HepG2 (cell line): ENCODE data around the gene PLEKHB2. TPM values are rescaled to one million over a fixed set of nuclear protein-coding genes. Genes with fewer than 3 reads are reported as not detected.

Experiments used
- CREM ChIP-seq, 2 experiments: sonication (generic) in 1 of 2; formaldehyde crosslinking in 1 of 2; IDR thresholded peaks; 2 replicates each; pipeline versions ENCODE4 v1.4.0 to v1.6.1; 2016 to 2020; ENCODE audit warnings: antibody characterized with exemption in 1 of 2, mild to moderate bottlenecking in 1 of 2, missing genetic modification reagents in 1 of 2
- DPF2 ChIP-seq: sonication (generic); formaldehyde crosslinking; IDR thresholded peaks from 2 replicates; pipeline ENCODE4 v1.4.0; 2020; ENCODE audit warnings: mild to moderate bottlenecking, low read depth, missing genetic modification reagents, borderline replicate concordance
- FOXO1 ChIP-seq: sonication (generic); formaldehyde crosslinking; IDR thresholded peaks from 2 replicates; pipeline ENCODE4 v1.4.0; 2020; ENCODE audit warnings: missing genetic modification reagents
- GTF3A ChIP-seq: sonication (generic); formaldehyde crosslinking; conservative IDR thresholded peaks from 2 replicates; pipeline ENCODE4 v1.4.0; 2020; ENCODE audit warnings: mild to moderate bottlenecking, missing genetic modification reagents
- HCFC1 ChIP-seq: fragments of 150-350 bp; IDR thresholded peaks from 2 replicates; pipeline ENCODE4 v1.6.1; 2014; ENCODE audit warnings: low read depth, low read length
- KLF6 ChIP-seq: IDR thresholded peaks from 2 replicates; pipeline ENCODE4 v1.8.0; 2016; ENCODE audit warnings: missing biosample characterization, missing genetic modification reagents
- NBN ChIP-seq: fragments of 450-650 bp; conservative IDR thresholded peaks from 2 replicates; pipeline ENCODE4 v1.6.1; 2017
- NCOA1 ChIP-seq: sonication (generic); formaldehyde crosslinking; IDR thresholded peaks from 2 replicates; pipeline ENCODE4 v1.9.0; 2021; ENCODE audit warnings: missing genetic modification reagents
- RXRA ChIP-seq: sonication (generic); formaldehyde crosslinking; IDR thresholded peaks from 2 replicates; pipeline ENCODE4 v1.5.1; 2020; ENCODE audit warnings: missing genetic modification reagents
- SMAD3 ChIP-seq: sonication (generic); formaldehyde crosslinking; IDR thresholded peaks from 2 replicates; pipeline ENCODE4 v1.4.0; 2020; ENCODE audit warnings: missing genetic modification reagents
- SSRP1 ChIP-seq: IDR thresholded peaks from 2 replicates; pipeline ENCODE4 v1.6.1; 2016; ENCODE audit warnings: control low read depth
- SYNCRIP ChIP-seq: fragments of 200-400 bp; formaldehyde crosslinking; IDR thresholded peaks from 2 replicates; pipeline ENCODE4 v1.6.1; 2018; ENCODE audit warnings: mild to moderate bottlenecking, low read depth, low read length; ENCODE audit not compliant: insufficient read depth
- ZFAT ChIP-seq: sonication (generic); formaldehyde crosslinking; conservative IDR thresholded peaks from 2 replicates; pipeline ENCODE4 v1.8.1; 2023; ENCODE audit warnings: missing genetic modification reagents, inconsistent platforms
- ZKSCAN5 ChIP-seq: sonication (generic); formaldehyde crosslinking; IDR thresholded peaks from 2 replicates; pipeline ENCODE4 v1.5.1; 2020; ENCODE audit warnings: mild to moderate bottlenecking, missing genetic modification reagents
- ZMYM4 ChIP-seq: sonication (generic); formaldehyde crosslinking; IDR thresholded peaks from 2 replicates; pipeline ENCODE4 v1.8.1; 2023; ENCODE audit warnings: mild to moderate bottlenecking, missing genetic modification reagents
- ZNF17 ChIP-seq: sonication (generic); formaldehyde crosslinking; IDR thresholded peaks from 2 replicates; pipeline ENCODE4 v1.5.0; 2020; ENCODE audit warnings: mild to moderate bottlenecking, missing genetic modification reagents
- ZNF251 ChIP-seq: sonication (generic); formaldehyde crosslinking; IDR thresholded peaks from 2 replicates; pipeline ENCODE4 v1.9.0; 2021; ENCODE audit warnings: mild to moderate bottlenecking, missing genetic modification reagents
- ZNF547 ChIP-seq: sonication (generic); formaldehyde crosslinking; IDR thresholded peaks from 2 replicates; pipeline ENCODE4 v1.5.1; 2020; ENCODE audit warnings: mild to moderate bottlenecking, missing genetic modification reagents
- ZNF577 ChIP-seq: sonication (generic); formaldehyde crosslinking; IDR thresholded peaks from 2 replicates; pipeline ENCODE4 v1.4.0; 2020; ENCODE audit warnings: mild to moderate bottlenecking, low read depth, missing genetic modification reagents, borderline replicate concordance
- ZNF678 ChIP-seq: sonication (generic); formaldehyde crosslinking; IDR thresholded peaks from 2 replicates; pipeline ENCODE4 v1.4.0; 2020; ENCODE audit warnings: mild to moderate bottlenecking, missing genetic modification reagents
- polyA plus RNA-seq, 8 experiments: library from polyadenylated mRNA; depleted of rRNA in 3 of 8; stranded (reverse) in 7 of 8; unstranded in 1 of 8; fragments of >200 nt; fragmentation: Illumina TruSeq in 4 of 8; extraction: Trizol in 4 of 8; gene quantifications; 2 replicates each; pipeline versions ENCODE4 v1.2.1 to v1.2.3, GENCODE V29; 2011 to 2016; ENCODE audit warnings: low read depth in 4 of 8, missing spikeins in 1 of 8, mixed read lengths in 1 of 8; ENCODE audit not compliant: insufficient read depth in 1 of 8
- total RNA-seq, 5 experiments: library from RNA; depleted of rRNA; stranded (reverse); fragments of >200 nt; fragmentation: Illumina TruSeq; extraction: Trizol; gene quantifications; 2 replicates each; pipeline ENCODE4 v1.2.3, GENCODE V29; 2016; ENCODE audit warnings: low read depth in 1 of 5
- TF ChIP-seq, protein P1 (sequence below): sonication (generic); formaldehyde crosslinking; IDR thresholded peaks from 2 replicates; pipeline ENCODE4 v1.4.0; 2020; ENCODE audit warnings: missing genetic modification reagents
- TF ChIP-seq, protein P2 (sequence below): sonication (generic); formaldehyde crosslinking; IDR thresholded peaks from 2 replicates; pipeline ENCODE4 v1.5.1; 2020; ENCODE audit warnings: missing genetic modification reagents, mild to moderate bottlenecking, borderline replicate concordance
- TF ChIP-seq, protein P3 (sequence below): IDR thresholded peaks from 2 replicates; pipeline ENCODE4 v1.6.1; 2016; ENCODE audit warnings: control low read depth
- TF ChIP-seq, protein P4 (sequence below): sonication (generic); formaldehyde crosslinking; IDR thresholded peaks from 2 replicates; pipeline ENCODE4 v1.9.0; 2021; ENCODE audit warnings: missing genetic modification reagents, borderline replicate concordance

The PLEKHB2 gene
- total and polyA plus RNA-seq, 2 of the 13 experiments (the other 11 are each of a cell fraction or from before 2014, with no cell fraction given), result 73.0 to 78.9 TPM

DNA sequence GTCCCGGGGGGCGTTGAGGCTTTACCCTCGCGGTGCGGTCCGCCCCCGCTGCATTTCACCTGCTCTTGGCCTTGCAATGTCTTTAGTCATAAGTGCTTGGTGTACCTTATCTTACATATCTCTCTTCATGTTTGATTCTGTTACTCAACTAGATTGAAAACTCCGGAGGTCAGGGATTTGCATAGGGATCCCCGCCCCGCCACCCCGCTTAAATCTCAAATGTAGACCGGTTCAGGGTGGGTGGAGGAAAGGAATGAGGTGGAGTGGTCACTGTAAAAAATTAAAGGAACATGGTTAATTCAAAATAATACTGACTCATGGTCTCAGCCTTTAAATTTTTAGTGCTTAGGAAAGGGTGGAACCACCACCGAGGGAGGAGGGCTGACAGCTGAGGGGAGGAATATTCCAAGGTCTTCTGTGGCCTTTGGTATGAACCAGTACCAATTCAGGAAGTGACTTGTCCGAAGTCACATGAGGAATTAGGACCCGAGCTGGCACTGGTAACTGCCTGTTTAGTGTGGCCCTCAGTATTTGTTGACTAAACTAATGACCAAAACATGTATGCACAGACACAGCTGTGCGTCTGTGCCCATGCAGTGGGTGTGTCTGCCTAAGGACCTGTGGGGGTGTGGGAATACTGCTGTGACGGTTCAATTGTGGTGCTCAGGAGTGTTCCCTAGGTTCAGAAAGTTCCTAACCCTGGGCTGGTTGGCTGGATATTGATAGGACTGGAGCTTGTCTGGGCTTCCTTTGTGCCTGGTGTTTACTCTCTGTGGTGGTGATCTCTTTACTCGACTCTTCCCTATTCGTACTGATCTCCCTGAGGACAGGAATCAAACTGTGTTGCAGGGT is 1.0 kb downstream of the PLEKHB2 start (continued):
- TF ChIP-seq ZNF17 (CRISPR knock-in tag) (no peak), RXRA (CRISPR knock-in tag) (peak; percentile 63; the same call in 1 of the 2 replicates), FOXO1 (peak; percentile 8; the same call in 1 of the 2 replicates), ZNF251 (no peak), ZMYM4 (CRISPR knock-in tag) (peak; percentile 29; the same call in 1 of the 2 replicates), ZKSCAN5 (0 out of 2 replicates have a peak, but pooled peaks have one; percentile 26), HCFC1 (no peak; the same call in 1 of the 2 replicates), GTF3A (CRISPR knock-in tag) (0 out of 2 replicates have a peak, but pooled peaks have one; percentile 36), ZNF547 (CRISPR knock-in tag) (no peak), SSRP1 (CRISPR knock-in tag) (no peak), ZNF678 (0 out of 2 replicates have a peak, but pooled peaks have one; percentile 43), ZNF577 (CRISPR knock-in tag) (no peak), ZFAT (CRISPR knock-in tag) (no peak), NBN (no peak), SYNCRIP (no peak), DPF2 (CRISPR knock-in tag) (0 out of 2 replicates have a peak, but pooled peaks have one; percentile 48), KLF6 (peak; percentile 66), CREM (IDR thresholded peaks at IDR 0.05) (peak; percentile 41; the same call in 1 of the 2 replicates), CREM (CRISPR knock-in tag; IDR thresholded peaks at IDR 0.05) (no peak), SMAD3 (CRISPR knock-in tag) (peak; percentile 63), NCOA1 (no peak)
- TF ChIP-seq, protein P1, sequence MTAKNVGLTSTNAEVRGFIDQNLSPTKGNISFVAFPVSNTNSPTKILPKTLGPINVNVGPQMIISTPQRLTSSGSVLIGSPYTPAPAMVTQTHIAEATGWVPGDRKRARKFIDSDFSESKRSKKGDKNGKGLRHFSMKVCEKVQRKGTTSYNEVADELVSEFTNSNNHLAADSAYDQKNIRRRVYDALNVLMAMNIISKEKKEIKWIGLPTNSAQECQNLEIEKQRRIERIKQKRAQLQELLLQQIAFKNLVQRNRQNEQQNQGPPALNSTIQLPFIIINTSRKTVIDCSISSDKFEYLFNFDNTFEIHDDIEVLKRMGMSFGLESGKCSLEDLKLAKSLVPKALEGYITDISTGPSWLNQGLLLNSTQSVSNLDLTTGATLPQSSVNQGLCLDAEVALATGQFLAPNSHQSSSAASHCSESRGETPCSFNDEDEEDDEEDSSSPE (CRISPR knock-in tag), result peak; percentile 44; the same call in 1 of the 2 replicates
- TF ChIP-seq, protein P2, sequence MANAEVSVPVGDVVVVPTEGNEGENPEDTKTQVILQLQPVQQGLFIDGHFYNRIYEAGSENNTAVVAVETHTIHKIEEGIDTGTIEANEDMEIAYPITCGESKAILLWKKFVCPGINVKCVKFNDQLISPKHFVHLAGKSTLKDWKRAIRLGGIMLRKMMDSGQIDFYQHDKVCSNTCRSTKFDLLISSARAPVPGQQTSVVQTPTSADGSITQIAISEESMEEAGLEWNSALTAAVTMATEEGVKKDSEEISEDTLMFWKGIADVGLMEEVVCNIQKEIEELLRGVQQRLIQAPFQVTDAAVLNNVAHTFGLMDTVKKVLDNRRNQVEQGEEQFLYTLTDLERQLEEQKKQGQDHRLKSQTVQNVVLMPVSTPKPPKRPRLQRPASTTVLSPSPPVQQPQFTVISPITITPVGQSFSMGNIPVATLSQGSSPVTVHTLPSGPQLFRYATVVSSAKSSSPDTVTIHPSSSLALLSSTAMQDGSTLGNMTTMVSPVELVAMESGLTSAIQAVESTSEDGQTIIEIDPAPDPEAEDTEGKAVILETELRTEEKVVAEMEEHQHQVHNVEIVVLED, result no peak
- TF ChIP-seq, protein P3, sequence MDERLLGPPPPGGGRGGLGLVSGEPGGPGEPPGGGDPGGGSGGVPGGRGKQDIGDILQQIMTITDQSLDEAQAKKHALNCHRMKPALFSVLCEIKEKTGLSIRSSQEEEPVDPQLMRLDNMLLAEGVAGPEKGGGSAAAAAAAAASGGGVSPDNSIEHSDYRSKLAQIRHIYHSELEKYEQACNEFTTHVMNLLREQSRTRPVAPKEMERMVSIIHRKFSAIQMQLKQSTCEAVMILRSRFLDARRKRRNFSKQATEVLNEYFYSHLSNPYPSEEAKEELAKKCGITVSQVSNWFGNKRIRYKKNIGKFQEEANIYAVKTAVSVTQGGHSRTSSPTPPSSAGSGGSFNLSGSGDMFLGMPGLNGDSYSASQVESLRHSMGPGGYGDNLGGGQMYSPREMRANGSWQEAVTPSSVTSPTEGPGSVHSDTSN (CRISPR knock-in tag), result no peak
- TF ChIP-seq, protein P4, sequence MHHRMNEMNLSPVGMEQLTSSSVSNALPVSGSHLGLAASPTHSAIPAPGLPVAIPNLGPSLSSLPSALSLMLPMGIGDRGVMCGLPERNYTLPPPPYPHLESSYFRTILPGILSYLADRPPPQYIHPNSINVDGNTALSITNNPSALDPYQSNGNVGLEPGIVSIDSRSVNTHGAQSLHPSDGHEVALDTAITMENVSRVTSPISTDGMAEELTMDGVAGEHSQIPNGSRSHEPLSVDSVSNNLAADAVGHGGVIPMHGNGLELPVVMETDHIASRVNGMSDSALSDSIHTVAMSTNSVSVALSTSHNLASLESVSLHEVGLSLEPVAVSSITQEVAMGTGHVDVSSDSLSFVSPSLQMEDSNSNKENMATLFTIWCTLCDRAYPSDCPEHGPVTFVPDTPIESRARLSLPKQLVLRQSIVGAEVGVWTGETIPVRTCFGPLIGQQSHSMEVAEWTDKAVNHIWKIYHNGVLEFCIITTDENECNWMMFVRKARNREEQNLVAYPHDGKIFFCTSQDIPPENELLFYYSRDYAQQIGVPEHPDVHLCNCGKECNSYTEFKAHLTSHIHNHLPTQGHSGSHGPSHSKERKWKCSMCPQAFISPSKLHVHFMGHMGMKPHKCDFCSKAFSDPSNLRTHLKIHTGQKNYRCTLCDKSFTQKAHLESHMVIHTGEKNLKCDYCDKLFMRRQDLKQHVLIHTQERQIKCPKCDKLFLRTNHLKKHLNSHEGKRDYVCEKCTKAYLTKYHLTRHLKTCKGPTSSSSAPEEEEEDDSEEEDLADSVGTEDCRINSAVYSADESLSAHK, result 0 out of 2 replicates have a peak, but pooled peaks have one; percentile 26
